ENCODE data around the gene NFIA. TPM values are rescaled to one million over a fixed set of nuclear protein-coding genes. Genes with fewer than 3 reads are reported as not detected.
A peak's percentile ranks its signal among the peaks of the same experiment; 100 is the strongest.

NFIA gene
- total and polyA plus RNA-seq, 8 donors: 9.6 to 108 (median 37.2) TPM

- TF ChIP-seq POLR2AphosphoS5 (IDR thresholded peaks at IDR 0.05) (no peak), EP300 (IDR thresholded peaks at IDR 0.05) (no peak), POLR2A (IDR thresholded peaks at IDR 0.05) (no peak)
- TF ChIP-seq, protein P1, sequence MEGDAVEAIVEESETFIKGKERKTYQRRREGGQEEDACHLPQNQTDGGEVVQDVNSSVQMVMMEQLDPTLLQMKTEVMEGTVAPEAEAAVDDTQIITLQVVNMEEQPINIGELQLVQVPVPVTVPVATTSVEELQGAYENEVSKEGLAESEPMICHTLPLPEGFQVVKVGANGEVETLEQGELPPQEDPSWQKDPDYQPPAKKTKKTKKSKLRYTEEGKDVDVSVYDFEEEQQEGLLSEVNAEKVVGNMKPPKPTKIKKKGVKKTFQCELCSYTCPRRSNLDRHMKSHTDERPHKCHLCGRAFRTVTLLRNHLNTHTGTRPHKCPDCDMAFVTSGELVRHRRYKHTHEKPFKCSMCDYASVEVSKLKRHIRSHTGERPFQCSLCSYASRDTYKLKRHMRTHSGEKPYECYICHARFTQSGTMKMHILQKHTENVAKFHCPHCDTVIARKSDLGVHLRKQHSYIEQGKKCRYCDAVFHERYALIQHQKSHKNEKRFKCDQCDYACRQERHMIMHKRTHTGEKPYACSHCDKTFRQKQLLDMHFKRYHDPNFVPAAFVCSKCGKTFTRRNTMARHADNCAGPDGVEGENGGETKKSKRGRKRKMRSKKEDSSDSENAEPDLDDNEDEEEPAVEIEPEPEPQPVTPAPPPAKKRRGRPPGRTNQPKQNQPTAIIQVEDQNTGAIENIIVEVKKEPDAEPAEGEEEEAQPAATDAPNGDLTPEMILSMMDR (IDR thresholded peaks at IDR 0.05): no peak
- H3K27me3 ChIP-seq: no peaks in the 10 kb centered on the region
- peaks cover 0 to 4% (median 0%) of the 10 kb centered on the region in 4 donors for H3K9me3 ChIP-seq
- 79 to 95% (median 91%) methylated on average over 1 of the region's 1 CpG for WGBS, 5 donors
- no peak for DNase-seq
- H3K36me3 ChIP-seq: no peaks in the 10 kb centered on the region
- peak overlapping the region in 2 of 5 donors; percentile 0 to 35 for H3K27ac ChIP-seq
- intact Hi-C loops (cut with DNase I; ENCODE audit: low total_unique reads): no loop called here
- H3K4me1 ChIP-seq: peaks cover 3 to 50% (median 27%) of the 10 kb centered on the region in 4 donors
- no peak overlapping the region for H3K4me3 ChIP-seq
Observed at GRCh38 chr1:61110554-61110953, 28.2 kb downstream of the NFIA start.

DNA sequence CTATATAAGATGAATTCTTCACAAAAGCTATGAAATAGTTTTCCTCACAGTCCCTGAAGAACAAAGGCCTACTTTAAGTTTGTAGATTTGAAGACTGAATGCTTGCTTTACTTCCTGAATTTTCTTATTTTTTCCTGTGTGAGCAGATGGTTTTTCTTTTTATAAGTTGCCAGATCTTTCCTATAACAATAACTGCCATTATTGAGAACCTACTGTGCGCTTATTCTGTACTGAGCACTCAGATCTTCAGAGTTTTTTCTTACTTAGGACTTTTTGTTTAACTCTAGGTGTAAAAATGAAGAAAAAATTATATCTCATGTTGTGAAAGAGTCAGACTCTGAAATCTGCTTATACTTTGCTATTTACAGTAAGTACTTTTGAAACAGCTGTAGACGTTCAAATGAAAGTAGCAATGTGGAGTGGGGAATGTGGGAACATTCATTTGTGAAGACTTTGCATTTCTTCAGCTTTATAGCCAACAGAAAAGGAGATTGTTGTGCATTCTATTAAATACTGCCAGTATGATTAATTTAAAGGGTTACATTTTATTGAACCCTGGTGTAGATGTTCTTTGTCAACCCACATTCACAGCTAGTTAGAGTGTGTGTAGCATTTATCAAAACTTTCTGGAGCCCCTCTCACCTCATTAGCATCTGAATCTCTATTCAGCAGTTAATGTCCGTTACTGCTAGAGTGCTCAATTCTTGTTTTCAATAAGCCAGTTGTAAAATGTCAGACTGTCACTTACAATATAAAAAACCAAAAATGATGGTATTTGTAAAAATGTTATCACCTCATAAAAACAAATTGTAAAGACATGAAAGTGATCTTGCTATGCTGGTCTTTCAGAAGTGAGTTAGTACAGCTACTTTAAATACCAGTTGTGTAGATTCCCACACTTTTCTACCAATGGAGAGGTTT lies 29.0 kb downstream of the NFIA start:
- WGBS, 5 donors: 59 to 79% (median 77%) methylated on average over 3 of the region's 3 CpGs
- H3K9me3 ChIP-seq: peaks cover 0 to 4% (median 0%) of the 10 kb centered on the region in 4 donors
- H3K4me1 ChIP-seq: peaks cover 3 to 51% (median 29%) of the 10 kb centered on the region in 4 donors
- intact Hi-C loops (cut with DNase I; ENCODE audit: low total_unique reads): no loop called here
- no peaks in the 10 kb centered on the region for H3K27me3 ChIP-seq
- no peaks in the 10 kb centered on the region for H3K36me3 ChIP-seq
- DNase-seq: peak in 1 of 2 donors; percentile 51
- TF ChIP-seq, protein P1 (IDR thresholded peaks at IDR 0.05): no peak
- TF ChIP-seq POLR2AphosphoS5 (IDR thresholded peaks at IDR 0.05): no peak
- no peak for TF ChIP-seq EP300 (IDR thresholded peaks at IDR 0.05)
- TF ChIP-seq POLR2A (IDR thresholded peaks at IDR 0.05): no peak
- H3K4me3 ChIP-seq: no peak overlapping the region
- peak overlapping the region in 2 of 5 donors; percentile 0 to 35 for H3K27ac ChIP-seq

DNA sequence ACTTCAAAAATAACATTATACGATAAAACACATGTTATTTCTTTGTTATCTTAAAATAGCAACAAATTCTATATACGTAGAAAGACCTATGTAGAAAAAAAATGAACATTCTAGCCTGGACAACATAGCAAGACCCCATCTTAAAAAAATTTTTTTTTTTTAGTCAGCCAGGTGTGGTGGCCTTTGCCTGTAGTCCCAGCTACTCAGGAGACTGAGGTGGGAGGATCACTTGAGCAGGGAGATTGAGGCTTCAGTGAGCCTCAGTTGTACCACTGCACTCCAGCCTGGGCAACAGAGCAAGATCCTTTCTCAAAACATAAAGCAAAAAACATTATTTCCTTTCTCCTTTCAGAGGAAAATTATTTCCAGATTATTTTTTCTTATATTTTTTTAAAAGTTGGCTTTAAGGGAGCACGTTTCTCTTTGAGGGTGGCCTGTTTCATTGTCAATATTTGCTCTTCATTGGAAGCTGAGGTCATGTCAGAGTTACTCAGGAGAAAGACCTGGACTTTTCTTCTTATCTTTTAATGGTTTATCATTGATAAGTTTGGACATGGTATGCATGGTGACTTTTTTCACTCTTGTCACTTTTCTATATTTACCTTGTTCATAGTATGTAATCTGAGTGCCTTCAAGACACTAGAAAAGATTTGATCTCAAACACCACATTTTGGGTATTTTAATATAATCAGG lies 32.0 kb downstream of the NFIA start:
- TF ChIP-seq, protein P1 (IDR thresholded peaks at IDR 0.05): no peak
- no peak for TF ChIP-seq POLR2A (IDR thresholded peaks at IDR 0.05)
- no peak for TF ChIP-seq POLR2AphosphoS5 (IDR thresholded peaks at IDR 0.05)
- TF ChIP-seq EP300 (IDR thresholded peaks at IDR 0.05): no peak
- intact Hi-C loops (cut with DNase I; ENCODE audit: low total_unique reads): no loop called here
- Histone ChIP-seq H3K4me3 (no peak overlapping the region), H3K27ac (no peak overlapping the region), H3K36me3 (no peaks in the 10 kb centered on the region), H3K9me3 (no peaks in the 10 kb centered on the region), H3K27me3 (no peaks in the 10 kb centered on the region), H3K4me1 (peaks cover 3 to 73% (median 40%) of the 10 kb centered on the region in 4 donors)
- DNase-seq: no peak
- WGBS, 5 donors: 74 to 79% (median 78%) methylated on average over 3 of the region's 3 CpGs

GRCh38 chr1:61115436-61115835 lies 33.1 kb downstream of the NFIA start:
- Histone ChIP-seq H3K27ac (no peak overlapping the region), H3K4me1 (peaks cover 7 to 74% (median 47%) of the 10 kb centered on the region in 4 donors), H3K4me3 (no peak overlapping the region), H3K36me3 (no peaks in the 10 kb centered on the region), H3K27me3 (no peaks in the 10 kb centered on the region), H3K9me3 (no peaks in the 10 kb centered on the region)
- TF ChIP-seq POLR2A (IDR thresholded peaks at IDR 0.05): no peak
- TF ChIP-seq, protein P1 (IDR thresholded peaks at IDR 0.05): no peak
- TF ChIP-seq POLR2AphosphoS5 (IDR thresholded peaks at IDR 0.05): no peak
- no peak for TF ChIP-seq EP300 (IDR thresholded peaks at IDR 0.05)
- DNase-seq: no peak
- 88 to 98% (median 97%) methylated on average over 7 of the region's 7 CpGs for WGBS, 5 donors
- intact Hi-C loops (cut with DNase I; ENCODE audit: low total_unique reads): no loop called here
